ENCODE measurements around the gene FYB1.

The FYB1 gene

DNA sequence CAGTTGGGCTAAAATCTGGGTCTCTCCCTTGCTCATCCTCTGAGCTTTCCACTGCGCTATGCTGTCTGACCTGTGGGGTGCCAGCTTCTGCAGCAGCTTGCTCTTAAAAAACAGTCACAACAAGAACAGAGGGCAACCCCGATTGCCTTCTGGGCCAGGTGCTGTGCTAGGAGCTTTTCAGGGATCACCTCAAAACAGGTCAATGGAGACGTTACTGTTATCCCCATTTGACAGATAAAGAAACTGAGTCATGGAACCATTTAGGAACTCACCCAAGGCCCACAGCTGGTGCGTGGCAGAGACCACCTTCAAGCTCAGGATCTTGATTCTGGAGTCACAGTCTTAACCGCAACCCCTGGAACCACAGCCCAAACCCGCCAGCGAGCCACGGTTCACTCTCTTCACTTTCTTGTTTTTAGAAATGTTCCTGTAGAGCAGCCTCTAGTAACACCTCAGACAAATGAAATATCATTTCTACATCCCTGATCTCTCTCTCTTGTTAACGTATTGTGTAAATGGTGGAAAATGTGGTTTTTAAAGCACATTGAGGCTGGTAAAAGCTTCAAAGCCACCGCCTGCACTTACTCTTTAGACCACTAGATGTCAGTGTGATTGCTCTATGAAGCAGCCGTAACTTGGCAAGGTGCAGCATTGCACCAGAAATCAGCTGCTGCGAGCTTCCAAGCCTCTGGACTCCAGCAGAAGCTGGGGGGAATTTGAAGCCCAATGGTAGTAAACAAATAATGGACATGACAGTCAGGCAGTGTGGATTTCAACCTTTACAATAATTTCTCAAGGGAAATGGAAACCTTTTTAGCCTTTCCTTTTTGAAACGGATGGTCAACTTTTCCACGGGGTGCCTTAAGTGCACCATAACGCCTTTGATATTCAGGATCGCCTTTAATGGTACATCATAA, 1.7 kb downstream of the FYB1 start:
- TF ChIP-seq, protein P1, sequence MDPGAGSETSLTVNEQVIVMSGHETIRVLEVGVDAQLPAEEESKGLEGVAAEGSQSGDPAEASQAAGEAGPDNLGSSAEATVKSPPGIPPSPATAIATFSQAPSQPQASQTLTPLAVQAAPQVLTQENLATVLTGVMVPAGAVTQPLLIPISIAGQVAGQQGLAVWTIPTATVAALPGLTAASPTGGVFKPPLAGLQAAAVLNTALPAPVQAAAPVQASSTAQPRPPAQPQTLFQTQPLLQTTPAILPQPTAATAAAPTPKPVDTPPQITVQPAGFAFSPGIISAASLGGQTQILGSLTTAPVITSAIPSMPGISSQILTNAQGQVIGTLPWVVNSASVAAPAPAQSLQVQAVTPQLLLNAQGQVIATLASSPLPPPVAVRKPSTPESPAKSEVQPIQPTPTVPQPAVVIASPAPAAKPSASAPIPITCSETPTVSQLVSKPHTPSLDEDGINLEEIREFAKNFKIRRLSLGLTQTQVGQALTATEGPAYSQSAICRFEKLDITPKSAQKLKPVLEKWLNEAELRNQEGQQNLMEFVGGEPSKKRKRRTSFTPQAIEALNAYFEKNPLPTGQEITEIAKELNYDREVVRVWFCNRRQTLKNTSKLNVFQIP (CRISPR knock-in tag; IDR thresholded peaks at IDR 0.05; ENCODE audit: borderline replicate concordance, low read depth), result no peak
- peak; percentile 94 for ATAC-seq

DNA sequence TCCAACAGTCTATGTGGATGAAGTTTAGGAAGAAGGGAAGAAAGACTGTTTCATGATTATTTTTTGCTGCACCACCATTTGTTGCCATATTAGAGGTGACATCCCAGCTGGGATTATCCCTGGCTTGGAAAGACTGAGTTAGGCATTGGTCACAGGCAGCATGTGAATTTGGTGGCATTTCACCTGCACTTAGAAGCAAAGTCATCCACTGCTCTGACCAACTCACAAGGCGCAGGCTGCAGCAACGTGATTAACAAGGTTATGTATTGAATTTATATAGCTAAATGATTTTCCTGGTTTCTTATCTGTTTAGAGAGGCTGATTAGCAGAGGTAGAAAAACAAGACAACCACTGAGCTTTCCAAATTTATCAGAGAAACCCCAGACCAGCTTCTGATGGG, 2.7 kb downstream of the FYB1 start:
- TF ChIP-seq, protein P2, sequence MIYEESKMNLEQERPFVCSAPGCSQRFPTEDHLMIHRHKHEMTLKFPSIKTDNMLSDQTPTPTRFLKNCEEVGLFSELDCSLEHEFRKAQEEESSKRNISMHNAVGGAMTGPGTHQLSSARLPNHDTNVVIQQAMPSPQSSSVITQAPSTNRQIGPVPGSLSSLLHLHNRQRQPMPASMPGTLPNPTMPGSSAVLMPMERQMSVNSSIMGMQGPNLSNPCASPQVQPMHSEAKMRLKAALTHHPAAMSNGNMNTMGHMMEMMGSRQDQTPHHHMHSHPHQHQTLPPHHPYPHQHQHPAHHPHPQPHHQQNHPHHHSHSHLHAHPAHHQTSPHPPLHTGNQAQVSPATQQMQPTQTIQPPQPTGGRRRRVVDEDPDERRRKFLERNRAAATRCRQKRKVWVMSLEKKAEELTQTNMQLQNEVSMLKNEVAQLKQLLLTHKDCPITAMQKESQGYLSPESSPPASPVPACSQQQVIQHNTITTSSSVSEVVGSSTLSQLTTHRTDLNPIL (CRISPR knock-in tag; IDR thresholded peaks at IDR 0.05; ENCODE audit: low read depth), result no peak
- TF ChIP-seq ARNTL (CRISPR knock-in tag; IDR thresholded peaks at IDR 0.05; ENCODE audit: borderline replicate concordance, low read depth) (no peak), ISL1 (CRISPR knock-in tag; IDR thresholded peaks at IDR 0.05) (no peak), ZC3H10 (CRISPR knock-in tag; IDR thresholded peaks at IDR 0.05) (no peak), ESRRG (CRISPR knock-in tag; IDR thresholded peaks at IDR 0.05) (no peak)
- ATAC-seq, result no peak

DNA sequence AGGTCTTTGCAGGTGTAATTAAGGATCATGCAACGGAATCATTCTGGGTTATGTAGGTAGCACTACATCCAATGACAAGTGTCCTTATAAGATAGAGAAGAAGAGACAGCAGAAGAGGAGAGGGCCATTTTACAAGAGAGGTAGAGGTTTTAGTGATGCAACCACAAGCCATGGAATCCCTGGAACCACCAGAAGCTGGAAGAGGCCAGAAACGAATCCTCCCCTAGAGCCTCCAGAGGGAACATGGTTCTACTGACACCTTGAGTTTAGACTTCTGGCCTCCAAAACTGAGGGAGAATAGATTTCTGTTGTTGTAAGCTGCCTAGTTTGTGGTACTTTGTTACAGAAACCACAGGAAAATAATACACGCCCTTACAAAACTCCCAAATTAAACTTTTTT, 3.5 kb downstream of the FYB1 start:
- no peak for TF ChIP-seq RARB (CRISPR knock-in tag; IDR thresholded peaks at IDR 0.05)
- TF ChIP-seq ZFP3 (CRISPR knock-in tag; IDR thresholded peaks at IDR 0.05), result no peak
- TF ChIP-seq ZNF8 (CRISPR knock-in tag; IDR thresholded peaks at IDR 0.05), result no peak
- no peak for TF ChIP-seq CSDC2 (CRISPR knock-in tag; IDR thresholded peaks at IDR 0.05)
- no peak for TF ChIP-seq BACH2 (CRISPR knock-in tag; IDR thresholded peaks at IDR 0.05; ENCODE audit: borderline replicate concordance)
- no peak for TF ChIP-seq PPARA (CRISPR knock-in tag; IDR thresholded peaks at IDR 0.05; ENCODE audit: borderline replicate concordance)
- TF ChIP-seq TCF4 (CRISPR knock-in tag; IDR thresholded peaks at IDR 0.05; ENCODE audit: borderline replicate concordance), result no peak
- TF ChIP-seq, protein P1 (CRISPR knock-in tag; IDR thresholded peaks at IDR 0.05; ENCODE audit: borderline replicate concordance, low read depth), result no peak
- TF ChIP-seq ZNF565 (CRISPR knock-in tag; conservative IDR thresholded peaks at IDR 0.05; ENCODE audit: low read depth), result no peak
- no peak for ATAC-seq

DNA sequence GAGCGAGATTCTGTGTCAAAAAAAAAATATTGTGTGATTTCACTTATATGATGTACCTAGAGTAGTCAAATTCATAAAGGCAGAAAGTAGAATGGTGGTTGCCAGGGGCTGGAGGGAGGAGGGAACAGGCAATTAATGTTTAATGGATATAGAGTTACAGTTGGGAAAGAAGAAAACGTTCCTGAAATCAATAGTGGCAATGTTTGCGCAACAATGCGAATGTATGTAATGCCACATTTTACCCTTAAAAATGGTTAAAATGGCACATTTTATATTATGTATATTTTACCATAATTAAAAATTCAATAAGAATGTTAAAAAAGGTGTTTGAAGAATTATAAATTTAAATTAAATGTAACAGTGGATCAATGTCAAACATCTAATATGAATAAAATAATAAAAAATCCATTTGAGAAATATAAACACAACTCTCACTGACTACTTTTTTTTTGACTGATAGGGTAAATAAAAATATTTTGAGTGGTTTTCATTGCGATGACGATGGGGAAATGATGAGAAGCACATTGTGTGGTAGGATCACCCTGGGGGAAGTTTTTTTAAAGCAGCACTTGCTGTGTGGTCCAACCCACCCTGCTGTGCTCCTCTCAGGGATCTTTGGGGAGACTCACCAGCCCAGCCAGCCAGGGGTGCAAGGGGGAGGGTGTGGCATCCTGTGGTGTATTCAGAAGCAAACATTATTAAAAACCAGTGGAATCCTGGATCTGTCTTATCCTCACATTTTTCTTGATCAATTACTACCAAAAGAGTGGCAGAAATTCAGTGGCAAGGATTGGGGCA, 4.3 kb downstream of the FYB1 start:
- ATAC-seq, result no peak
- TF ChIP-seq ZNF565 (CRISPR knock-in tag; conservative IDR thresholded peaks at IDR 0.05; ENCODE audit: low read depth) (no peak), TCF4 (CRISPR knock-in tag; IDR thresholded peaks at IDR 0.05; ENCODE audit: borderline replicate concordance) (no peak), ZFP30 (CRISPR knock-in tag; IDR thresholded peaks at IDR 0.05) (no peak), PPARA (CRISPR knock-in tag; IDR thresholded peaks at IDR 0.05; ENCODE audit: borderline replicate concordance) (no peak), GLIS3 (CRISPR knock-in tag; IDR thresholded peaks at IDR 0.05) (no peak)
- TF ChIP-seq, protein P3, sequence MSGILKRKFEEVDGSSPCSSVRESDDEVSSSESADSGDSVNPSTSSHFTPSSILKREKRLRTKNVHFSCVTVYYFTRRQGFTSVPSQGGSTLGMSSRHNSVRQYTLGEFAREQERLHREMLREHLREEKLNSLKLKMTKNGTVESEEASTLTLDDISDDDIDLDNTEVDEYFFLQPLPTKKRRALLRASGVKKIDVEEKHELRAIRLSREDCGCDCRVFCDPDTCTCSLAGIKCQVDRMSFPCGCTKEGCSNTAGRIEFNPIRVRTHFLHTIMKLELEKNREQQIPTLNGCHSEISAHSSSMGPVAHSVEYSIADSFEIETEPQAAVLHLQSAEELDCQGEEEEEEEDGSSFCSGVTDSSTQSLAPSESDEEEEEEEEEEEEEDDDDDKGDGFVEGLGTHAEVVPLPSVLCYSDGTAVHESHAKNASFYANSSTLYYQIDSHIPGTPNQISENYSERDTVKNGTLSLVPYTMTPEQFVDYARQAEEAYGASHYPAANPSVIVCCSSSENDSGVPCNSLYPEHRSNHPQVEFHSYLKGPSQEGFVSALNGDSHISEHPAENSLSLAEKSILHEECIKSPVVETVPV (CRISPR knock-in tag; IDR thresholded peaks at IDR 0.05), result no peak
- TF ChIP-seq, protein P2 (CRISPR knock-in tag; IDR thresholded peaks at IDR 0.05; ENCODE audit: low read depth), result no peak
- TF ChIP-seq, protein P4, sequence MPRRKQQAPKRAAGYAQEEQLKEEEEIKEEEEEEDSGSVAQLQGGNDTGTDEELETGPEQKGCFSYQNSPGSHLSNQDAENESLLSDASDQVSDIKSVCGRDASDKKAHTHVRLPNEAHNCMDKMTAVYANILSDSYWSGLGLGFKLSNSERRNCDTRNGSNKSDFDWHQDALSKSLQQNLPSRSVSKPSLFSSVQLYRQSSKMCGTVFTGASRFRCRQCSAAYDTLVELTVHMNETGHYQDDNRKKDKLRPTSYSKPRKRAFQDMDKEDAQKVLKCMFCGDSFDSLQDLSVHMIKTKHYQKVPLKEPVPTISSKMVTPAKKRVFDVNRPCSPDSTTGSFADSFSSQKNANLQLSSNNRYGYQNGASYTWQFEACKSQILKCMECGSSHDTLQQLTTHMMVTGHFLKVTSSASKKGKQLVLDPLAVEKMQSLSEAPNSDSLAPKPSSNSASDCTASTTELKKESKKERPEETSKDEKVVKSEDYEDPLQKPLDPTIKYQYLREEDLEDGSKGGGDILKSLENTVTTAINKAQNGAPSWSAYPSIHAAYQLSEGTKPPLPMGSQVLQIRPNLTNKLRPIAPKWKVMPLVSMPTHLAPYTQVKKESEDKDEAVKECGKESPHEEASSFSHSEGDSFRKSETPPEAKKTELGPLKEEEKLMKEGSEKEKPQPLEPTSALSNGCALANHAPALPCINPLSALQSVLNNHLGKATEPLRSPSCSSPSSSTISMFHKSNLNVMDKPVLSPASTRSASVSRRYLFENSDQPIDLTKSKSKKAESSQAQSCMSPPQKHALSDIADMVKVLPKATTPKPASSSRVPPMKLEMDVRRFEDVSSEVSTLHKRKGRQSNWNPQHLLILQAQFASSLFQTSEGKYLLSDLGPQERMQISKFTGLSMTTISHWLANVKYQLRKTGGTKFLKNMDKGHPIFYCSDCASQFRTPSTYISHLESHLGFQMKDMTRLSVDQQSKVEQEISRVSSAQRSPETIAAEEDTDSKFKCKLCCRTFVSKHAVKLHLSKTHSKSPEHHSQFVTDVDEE (CRISPR knock-in tag; IDR thresholded peaks at IDR 0.05), result no peak
